Brain microvascular endothelial cell (primary cell): ENCODE results near the gene UTS2B.

Experiments
- DNase-seq: peaks from one replicate; pipeline ENCODE4 v3.0.0-alpha.2; 2020
- H3K27ac ChIP-seq: fragments of 250-450 bp; sonication (Bioruptor Pico); 2 replicates; pipeline ENCODE4 v1.5.1; 2020; ENCODE audit warnings: mild to moderate bottlenecking, moderate library complexity
- H3K27me3 ChIP-seq: fragments of 250-450 bp; sonication (Bioruptor Pico); replicated peaks from 2 replicates; pipeline ENCODE4 v1.5.1; 2020; ENCODE audit warnings: mild to moderate bottlenecking
- H3K36me3 ChIP-seq: fragments of 250-450 bp; sonication (Bioruptor Pico); replicated peaks from 2 replicates; pipeline ENCODE4 v1.5.1; 2020; ENCODE audit warnings: mild to moderate bottlenecking
- H3K4me3 ChIP-seq: 2 replicates; pipeline ENCODE4 v1.5.1; 2011; ENCODE audit warnings: low read depth, mild to moderate bottlenecking, control low read depth, low read length, moderate library complexity
- CTCF ChIP-seq: IDR thresholded peaks from 2 replicates; pipeline ENCODE4 v1.5.1; 2011; ENCODE audit warnings: low read depth, mild to moderate bottlenecking, moderate library complexity, low read length, control low read depth, inconsistent platforms; ENCODE audit errors: missing control alignments
- in situ Hi-C: cut with HindIII; loops from 2 replicates; pipeline ENCODE4 v1.10.0; 2017; ENCODE audit warnings: low sequenced_read_pairs, low pct_ligation_motif_present

The UTS2B gene

GRCh38 chr3:191328962-191329653 lies 1.2 kb downstream of the UTS2B start, which contains the start of gene CCDC50:
Gene CCDC50, plus strand, starts transcription at chr3:191329394. Its CDS starts 281 bp downstream, at chr3:191329675.
- in situ Hi-C loops = no loop called here
- TF ChIP-seq CTCF = no peak
- Histone ChIP-seq H3K4me3 (peak within 1 kb of the TSS; percentile 84), H3K27me3 (no peaks in the 10 kb centered on the region), H3K36me3 (no peaks in the 10 kb centered on the region), H3K27ac (peak within 1 kb of the TSS; percentile 84)
- DNase-seq = peak; percentile 81

- in situ Hi-C loops = no loop called here
Observed at GRCh38 chr3:191328383-191328961, 1.9 kb downstream of the UTS2B start.

GRCh38 chr3:191327526-191327925 lies 2.8 kb downstream of the UTS2B start:
- TF ChIP-seq CTCF = no peak
- Histone ChIP-seq H3K27ac (no peak overlapping the region), H3K27me3 (no peaks in the 10 kb centered on the region), H3K4me3 (no peak overlapping the region), H3K36me3 (no peaks in the 10 kb centered on the region)
- in situ Hi-C loops = no loop called here
- DNase-seq = no peak

More at GRCh38 chr3:191328383-191328961, 1.9 kb downstream of the UTS2B start:
- DNase-seq = no peak
- Histone ChIP-seq H3K4me3 (peak overlapping the region; percentile 84), H3K36me3 (no peaks in the 10 kb centered on the region), H3K27ac (peak overlapping the region; percentile 84), H3K27me3 (no peaks in the 10 kb centered on the region)
- no peak for TF ChIP-seq CTCF

GRCh38 chr3:191324936-191325335 lies 5.4 kb downstream of the UTS2B start:
- H3K27me3 ChIP-seq = no peaks in the 10 kb centered on the region
- H3K27ac ChIP-seq = no peak overlapping the region
- H3K36me3 ChIP-seq = no peaks in the 10 kb centered on the region
- in situ Hi-C loops = no loop called here
- TF ChIP-seq CTCF = no peak
- no peak for DNase-seq
- H3K4me3 ChIP-seq = no peak overlapping the region

- DNase-seq = no peak
- Histone ChIP-seq H3K4me3 (no peak overlapping the region), H3K27me3 (no peaks in the 10 kb centered on the region), H3K36me3 (no peaks in the 10 kb centered on the region), H3K27ac (no peak overlapping the region)
- TF ChIP-seq CTCF = no peak
- in situ Hi-C loops = no loop called here
Observed at GRCh38 chr3:191321019-191321767, 9.1 kb downstream of the UTS2B start.
